Esophagus squamous epithelium (tissue), 5 donors: ENCODE data around the gene BNIPL. TPM values are rescaled to one million over a fixed set of nuclear protein-coding genes. Genes with fewer than 3 reads are reported as not detected.

Experiments used
- DNase-seq: peaks from one replicate; lab custom pipeline; 2025; lab: John Stamatoyannopoulos, UW
- H3K27ac ChIP-seq, 4 donors: fragments of 200-600 bp; sonication (generic); one replicate each; pipeline ENCODE4 v1.5.1; 2016 to 2019; ENCODE audit warnings: mild to moderate bottlenecking in 1 of 4
- H3K27me3 ChIP-seq, 4 donors: fragments of 200-600 bp; sonication (generic); 1 replicate in 3 of 4; 2 replicates in 1 of 4; pipeline versions ENCODE4 v1.5.1 to v1.6.0; 2017 to 2021; ENCODE audit warnings: antibody characterized with exemption in 1 of 4
- H3K36me3 ChIP-seq, 3 donors: fragments of 200-600 bp; sonication (generic); one replicate each; pipeline ENCODE4 v1.5.1; 2016 to 2019
- H3K4me1 ChIP-seq, 3 donors: fragments of 200-600 bp; sonication (generic); one replicate each; pipeline ENCODE4 v1.5.1; 2017 to 2019
- H3K4me3 ChIP-seq, 4 donors: fragments of 200-600 bp; sonication (generic); 1 replicate in 3 of 4; 2 replicates in 1 of 4; pipeline ENCODE4 v1.5.1; 2016 to 2019; ENCODE audit warnings: mild to moderate bottlenecking in 2 of 4, moderate library complexity in 1 of 4
- H3K9me3 ChIP-seq, 3 donors: fragments of 200-600 bp; sonication (generic); one replicate each; pipeline ENCODE4 v1.5.1; 2016 to 2019
- POLR2A ChIP-seq, 4 donors: fragments of 450-650 bp; IDR thresholded peaks; one replicate each; pipeline ENCODE4 v1.6.1; 2017; ENCODE audit warnings: antibody characterized with exemption in 4 of 4, mild to moderate bottlenecking in 4 of 4, moderate library complexity in 3 of 4
- WGBS, 2 donors: methylation state at CpG; one replicate each; pipeline ENCODE4 v1.1.5; 2018; 5-methylcytosine and 5-hydroxymethylcytosine counted together
- intact Hi-C: fragments of 100-400 bp; cut with DNase I; formaldehyde crosslinking; loops from one replicate; pipeline ENCODE4 v1.15.0; 2022
- total RNA-seq, 4 donors: library from RNA; depleted of rRNA; stranded (reverse); fragments of >200 nt; gene quantifications; one replicate each; pipeline ENCODE4 v1.1.0, GENCODE V29; 2016
- TF ChIP-seq, protein P1 (sequence below), 6 experiments: fragments of 450-650 bp in 4 of 6; fragments of 200-600 bp in 2 of 6; sonication (generic) in 2 of 6; IDR thresholded peaks; one replicate each; pipeline ENCODE4 v1.5.1; 2016 to 2019; ENCODE audit warnings: antibody characterized with exemption in 6 of 6, mild to moderate bottlenecking in 4 of 6, moderate library complexity in 4 of 6
- donor health status: DM: yes; HTN: yes; CAD: no.

BNIPL gene
- total RNA-seq, 4 donors from 2014 or later: 52.7 to 168 (median 96.1) TPM

DNA sequence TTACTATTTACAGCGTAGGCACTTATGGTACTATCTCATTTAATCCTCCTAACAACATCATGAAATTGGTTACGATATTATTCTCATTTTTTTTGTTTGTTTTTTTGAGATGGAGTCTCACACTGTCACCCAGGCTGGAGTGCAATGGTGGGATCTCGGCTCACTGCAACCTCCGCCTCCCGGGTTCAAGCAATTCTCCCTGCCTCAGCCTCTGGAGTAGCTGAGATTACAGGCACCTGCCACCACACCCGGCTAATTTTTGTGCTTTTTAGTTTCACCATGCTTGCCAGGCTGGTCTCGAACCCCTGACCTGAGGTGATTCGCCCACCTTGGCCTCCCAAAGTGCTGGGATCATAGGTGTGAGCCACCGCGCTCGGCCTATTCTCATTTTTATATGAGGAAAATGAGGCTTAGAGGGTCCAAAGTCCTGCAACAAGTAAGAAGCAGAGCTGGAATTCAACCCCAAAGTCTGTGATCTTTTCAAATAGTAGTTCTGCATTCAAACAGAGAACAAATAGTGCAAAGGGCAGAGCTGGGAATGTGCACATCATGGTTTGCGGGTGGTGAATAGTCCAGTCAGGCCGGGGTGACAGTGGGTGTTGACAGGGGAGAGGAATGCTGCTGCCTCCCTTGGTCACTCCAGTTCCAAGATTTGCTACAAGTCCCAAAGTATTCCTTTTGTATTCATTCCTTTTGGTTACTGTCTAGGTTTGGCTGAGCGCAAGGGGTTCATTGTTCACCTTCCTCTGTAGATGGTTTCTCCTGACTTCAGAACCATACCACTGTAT lies 23.5 kb upstream of the BNIPL start:
- Histone ChIP-seq H3K27ac (no peak overlapping the region), H3K4me1 (peaks cover 8 to 49% (median 15%) of the 10 kb centered on the region in 3 donors), H3K27me3 (no peaks in the 10 kb centered on the region), H3K36me3 (peaks cover 0 to 27% (median 0%) of the 10 kb centered on the region in 3 donors), H3K4me3 (no peak overlapping the region), H3K9me3 (no peaks in the 10 kb centered on the region)
- no peak for DNase-seq
- TF ChIP-seq, protein P1, sequence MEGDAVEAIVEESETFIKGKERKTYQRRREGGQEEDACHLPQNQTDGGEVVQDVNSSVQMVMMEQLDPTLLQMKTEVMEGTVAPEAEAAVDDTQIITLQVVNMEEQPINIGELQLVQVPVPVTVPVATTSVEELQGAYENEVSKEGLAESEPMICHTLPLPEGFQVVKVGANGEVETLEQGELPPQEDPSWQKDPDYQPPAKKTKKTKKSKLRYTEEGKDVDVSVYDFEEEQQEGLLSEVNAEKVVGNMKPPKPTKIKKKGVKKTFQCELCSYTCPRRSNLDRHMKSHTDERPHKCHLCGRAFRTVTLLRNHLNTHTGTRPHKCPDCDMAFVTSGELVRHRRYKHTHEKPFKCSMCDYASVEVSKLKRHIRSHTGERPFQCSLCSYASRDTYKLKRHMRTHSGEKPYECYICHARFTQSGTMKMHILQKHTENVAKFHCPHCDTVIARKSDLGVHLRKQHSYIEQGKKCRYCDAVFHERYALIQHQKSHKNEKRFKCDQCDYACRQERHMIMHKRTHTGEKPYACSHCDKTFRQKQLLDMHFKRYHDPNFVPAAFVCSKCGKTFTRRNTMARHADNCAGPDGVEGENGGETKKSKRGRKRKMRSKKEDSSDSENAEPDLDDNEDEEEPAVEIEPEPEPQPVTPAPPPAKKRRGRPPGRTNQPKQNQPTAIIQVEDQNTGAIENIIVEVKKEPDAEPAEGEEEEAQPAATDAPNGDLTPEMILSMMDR (IDR thresholded peaks at IDR 0.05): no peak
- no peak for TF ChIP-seq POLR2A (IDR thresholded peaks at IDR 0.05)
- WGBS, 2 donors: 92 to 95% methylated on average over 13 to 14 of the region's 14 CpGs
- intact Hi-C loops: no loop called here

DNA sequence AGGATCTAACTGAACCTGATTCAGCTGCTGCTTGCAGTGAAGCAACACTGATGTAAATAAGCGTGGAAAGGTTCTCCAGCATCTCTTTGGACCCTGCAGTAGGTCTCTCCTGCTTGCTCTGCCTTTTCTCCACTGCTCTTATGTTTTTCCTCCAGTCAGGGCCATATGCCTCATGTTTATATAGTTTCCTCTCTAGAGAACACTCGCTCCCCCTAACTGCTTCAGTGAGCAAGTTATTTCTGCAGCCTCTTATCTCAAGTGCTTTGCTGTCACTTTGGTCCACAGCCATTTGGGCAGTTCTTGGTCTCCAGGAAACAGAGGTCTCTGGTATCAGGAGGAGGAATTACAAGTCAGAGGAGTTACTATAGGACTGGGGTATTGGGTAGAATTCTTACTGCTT lies 22.9 kb upstream of the BNIPL start:
- Histone ChIP-seq H3K27ac (no peak overlapping the region), H3K27me3 (no peaks in the 10 kb centered on the region), H3K36me3 (peaks cover 0 to 33% (median 0%) of the 10 kb centered on the region in 3 donors), H3K4me1 (peaks cover 8 to 46% (median 14%) of the 10 kb centered on the region in 3 donors), H3K4me3 (no peak overlapping the region), H3K9me3 (no peaks in the 10 kb centered on the region)
- no peak for DNase-seq
- intact Hi-C loops: no loop called here
- TF ChIP-seq, protein P1 (IDR thresholded peaks at IDR 0.05): no peak
- no peak for TF ChIP-seq POLR2A (IDR thresholded peaks at IDR 0.05)
- WGBS, 2 donors: 63 to 65% methylated on average over 2 of the region's 2 CpGs

- peaks cover 0 to 90% (median 10%) of the 10 kb centered on the region in 3 donors for H3K36me3 ChIP-seq
- intact Hi-C loops: loop anchor here (10.0 kb wide), 1 partner anchor 110 kb away; no protein-coding TSS in a partner anchor
- H3K27ac ChIP-seq: peak overlapping the region in 1 of 4 donors; percentile 30
- H3K27me3 ChIP-seq: no peaks in the 10 kb centered on the region
- peaks cover 0 to 8% (median 3%) of the 10 kb centered on the region in 3 donors for H3K4me1 ChIP-seq
- DNase-seq: no peak
- no peak overlapping the region for H3K4me3 ChIP-seq
- no peak for TF ChIP-seq POLR2A (IDR thresholded peaks at IDR 0.05)
- TF ChIP-seq, protein P1 (IDR thresholded peaks at IDR 0.05): peak; percentile 69 to 85 (median 76)
- WGBS, 2 donors: 24 to 29% methylated on average over 2 to 4 of the region's 6 CpGs
- no peaks in the 10 kb centered on the region for H3K9me3 ChIP-seq
Observed at GRCh38 chr1:151024540-151025146, 11.7 kb upstream of the BNIPL start.

DNA sequence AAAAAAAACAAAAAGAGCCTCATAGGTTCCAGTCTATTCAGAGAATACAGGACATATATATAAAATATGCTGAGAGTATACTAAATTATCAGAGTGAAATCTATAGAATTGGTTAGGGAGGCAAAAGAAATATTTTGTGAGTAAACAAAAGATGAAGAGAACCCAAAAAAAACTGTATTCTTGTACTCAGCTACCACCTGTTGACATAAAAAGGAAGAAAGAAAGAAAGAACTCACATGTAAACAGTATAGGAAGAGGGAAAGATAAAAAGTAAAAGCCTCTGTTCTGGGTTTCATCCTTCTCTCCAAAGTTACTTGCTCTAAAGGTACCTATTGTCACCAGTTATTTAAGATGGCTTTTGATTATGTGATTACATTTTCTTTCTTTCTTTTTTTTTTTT lies 9.9 kb upstream of the BNIPL start:
- TF ChIP-seq, protein P1 (IDR thresholded peaks at IDR 0.05): no peak
- TF ChIP-seq POLR2A (IDR thresholded peaks at IDR 0.05): no peak
- Histone ChIP-seq H3K27ac (no peak overlapping the region), H3K4me1 (peaks cover 0 to 8% (median 3%) of the 10 kb centered on the region in 3 donors), H3K36me3 (peaks cover 4 to 91% (median 10%) of the 10 kb centered on the region in 3 donors), H3K27me3 (no peaks in the 10 kb centered on the region), H3K4me3 (no peak overlapping the region), H3K9me3 (no peaks in the 10 kb centered on the region)
- intact Hi-C loops: loop anchor here (10.0 kb wide), 1 partner anchor 108 kb away; no protein-coding TSS in a partner anchor
- no peak for DNase-seq

GRCh38 chr1:151032164-151032563 lies 4.2 kb upstream of the BNIPL start:
- no peak for DNase-seq
- TF ChIP-seq, protein P1 (IDR thresholded peaks at IDR 0.05): no peak
- TF ChIP-seq POLR2A (IDR thresholded peaks at IDR 0.05): no peak
- Histone ChIP-seq H3K9me3 (no peaks in the 10 kb centered on the region), H3K36me3 (peaks cover 3 to 80% (median 4%) of the 10 kb centered on the region in 3 donors), H3K27ac (no peak overlapping the region), H3K4me1 (peaks cover 0 to 32% (median 0%) of the 10 kb centered on the region in 3 donors), H3K4me3 (no peak overlapping the region), H3K27me3 (no peaks in the 10 kb centered on the region)
- intact Hi-C loops: no loop called here
- WGBS, 2 donors: 92 to 99% methylated on average over 8 of the region's 8 CpGs
